Measurements from ENCODE around the gene VDAC2.
"Not testable (repeated sequence)": the region's sequence is repeated elsewhere in the genome, so short reads cannot be mapped to it uniquely, and the experiment has no call there.

The VDAC2 gene

GRCh38 chr10:75201793-75202307, 8.7 kb upstream of the VDAC2 start:
- no peak for FAIRE-seq

GRCh38 chr10:75202321-75203045, 8.1 kb upstream of the VDAC2 start:
- FAIRE-seq: no peak

- not testable (repeated sequence) for FAIRE-seq
These were observed 7.5 kb upstream of the VDAC2 start for GRCh38 chr10:75203046-75203620.

GRCh38 chr10:75203724-75204123, 6.9 kb upstream of the VDAC2 start:
- FAIRE-seq: no peak

- FAIRE-seq: no peak
These were observed 4.7 kb upstream of the VDAC2 start for GRCh38 chr10:75205908-75206307.

GRCh38 chr10:75206638-75207037, 4.0 kb upstream of the VDAC2 start:
- not testable (repeated sequence) for FAIRE-seq

- no peak for FAIRE-seq
These were observed 3.3 kb upstream of the VDAC2 start for GRCh38 chr10:75207079-75207856.

- FAIRE-seq: no peak
These were observed 2.8 kb upstream of the VDAC2 start for GRCh38 chr10:75207857-75208144.

GRCh38 chr10:75208181-75208580, 2.4 kb upstream of the VDAC2 start:
- FAIRE-seq: no peak

GRCh38 chr10:75209086-75209920, 1.3 kb upstream of the VDAC2 start:
- no peak for FAIRE-seq

- no peak for FAIRE-seq
These were observed 695 bp upstream of the VDAC2 start for GRCh38 chr10:75209921-75210281.

- no peak for FAIRE-seq
These were observed 553 bp downstream of the VDAC2 start for GRCh38 chr10:75211007-75211691.

GRCh38 chr10:75212343-75212742, 1.7 kb downstream of the VDAC2 start:
- no peak for FAIRE-seq

- no peak for FAIRE-seq
These were observed 9.7 kb downstream of the VDAC2 start for GRCh38 chr10:75220274-75220673.

- not testable (repeated sequence) for FAIRE-seq
These were observed 10.9 kb downstream of the VDAC2 start for GRCh38 chr10:75221492-75221891.

- FAIRE-seq: no peak
These were observed 12.9 kb downstream of the VDAC2 start for GRCh38 chr10:75223507-75223906.

GRCh38 chr10:75226095-75226494, 15.5 kb downstream of the VDAC2 start:
- no peak for FAIRE-seq

- no peak for FAIRE-seq
These were observed 16.1 kb downstream of the VDAC2 start for GRCh38 chr10:75226656-75227055.

- no peak for FAIRE-seq
These were observed 17.7 kb downstream of the VDAC2 start for GRCh38 chr10:75228278-75228677.

GRCh38 chr10:75228834-75229233, 18.2 kb downstream of the VDAC2 start:
- no peak for FAIRE-seq

- FAIRE-seq: no peak
These were observed 19.4 kb downstream of the VDAC2 start for GRCh38 chr10:75229971-75230370.

GRCh38 chr10:75230600-75231038, 20.0 kb downstream of the VDAC2 start:
- no peak for FAIRE-seq
